B cell (primary cell): ENCODE measurements around the gene MEGF11. TPM values are rescaled to one million over a fixed set of nuclear protein-coding genes. Genes with fewer than 3 reads are reported as not detected.

Experiments used
- ATAC-seq: fragments of 200-7000 bp; cut with Tn5 transposase; one replicate; pipeline ENCODE4 v1.10.0; 2021; ENCODE audit warnings: low read depth, mild to moderate bottlenecking, moderate number of reproducible peaks, moderate library complexity
- CTCF ChIA-PET: fragments of 350-600 bp; sonication (Branson Sonifier 250); formaldehyde crosslinking; loops from one replicate; lab custom pipeline; 2021; ENCODE audit warnings: antibody characterized with exemption, inconsistent platforms; lab: Charles Lee
- POLR2A ChIA-PET: fragments of 350-600 bp; sonication (Branson Sonifier 250); formaldehyde crosslinking; loops from one replicate; lab custom pipeline; 2021; ENCODE audit warnings: antibody characterized with exemption; lab: Charles Lee
- DNase-seq: peaks from one replicate; pipeline ENCODE4 v3.0.0; 2013
- H2AFZ ChIP-seq: 2 replicates; pipeline ENCODE4 v1.6.1; 2012; ENCODE audit warnings: mild to moderate bottlenecking, low read depth, low read length; ENCODE audit not compliant: insufficient read depth, poor library complexity, severe bottlenecking
- H3K27ac ChIP-seq, 2 donors: 1 replicate in 1 of 2; 2 replicates in 1 of 2; pipeline ENCODE4 v1.5.1; 2012 to 2013; ENCODE audit warnings: low read length in 2 of 2, mild to moderate bottlenecking in 2 of 2, moderate library complexity in 1 of 2
- H3K27me3 ChIP-seq, 4 experiments: fragments of 200-600 bp in 1 of 4; sonication (generic) in 1 of 4; replicated peaks in 1 of 4; 1 replicate in 2 of 4; 2 replicates in 2 of 4; pipeline versions ENCODE4 v1.6.1 to v1.7.0; 2013 to 2016; ENCODE audit warnings: low read length in 3 of 4, mild to moderate bottlenecking in 2 of 4, mixed read lengths in 1 of 4, moderate library complexity in 1 of 4; ENCODE audit not compliant: insufficient read depth in 4 of 4, control insufficient read depth in 3 of 4; ENCODE audit errors: control extremely low read depth in 1 of 4
- H3K36me3 ChIP-seq, 2 experiments: replicated peaks in 1 of 2; 1 replicate in 1 of 2; 2 replicates in 1 of 2; pipeline versions ENCODE4 v1.6.1 to v1.7.1; 2013; ENCODE audit warnings: low read length in 1 of 2; ENCODE audit not compliant: insufficient read depth in 2 of 2, control insufficient read depth in 1 of 2; ENCODE audit errors: control extremely low read depth in 1 of 2, extremely low read depth in 1 of 2
- H3K4me1 ChIP-seq, 2 donors: fragments of 200-600 bp in 1 of 2; sonication (generic) in 1 of 2; 1 replicate in 1 of 2; 2 replicates in 1 of 2; pipeline versions ENCODE4 v1.5.1 to v1.6.1; 2013 to 2017; ENCODE audit warnings: low read length in 2 of 2; ENCODE audit not compliant: control insufficient read depth in 2 of 2, insufficient read depth in 2 of 2
- H3K4me2 ChIP-seq: replicated peaks from 2 replicates; pipeline ENCODE3; 2012; ENCODE audit warnings: mild to moderate bottlenecking, low read depth, low read length; ENCODE audit not compliant: poor library complexity, severe bottlenecking
- H3K4me3 ChIP-seq, 5 experiments: fragments of 200-600 bp in 1 of 5; sonication (generic) in 1 of 5; 1 replicate in 3 of 5; 2 replicates in 2 of 5; pipeline versions ENCODE4 v1.5.1 to v1.7.0; 2011 to 2016; ENCODE audit warnings: low read length in 4 of 5, mild to moderate bottlenecking in 4 of 5, low read depth in 2 of 5, control low read depth in 1 of 5, moderate library complexity in 1 of 5; ENCODE audit not compliant: insufficient read depth in 1 of 5; ENCODE audit errors: control extremely low read depth in 1 of 5, extremely low read depth in 1 of 5
- H3K79me2 ChIP-seq: fragments of 200-600 bp; sonication (generic); one replicate; pipeline ENCODE4 v1.6.0; 2016; ENCODE audit warnings: low read length; ENCODE audit not compliant: control insufficient read depth, insufficient read depth
- H3K9ac ChIP-seq: fragments of 200-600 bp; sonication (generic); 2 replicates; pipeline ENCODE4 v1.6.1; 2017; ENCODE audit warnings: mild to moderate bottlenecking, low read length, moderate library complexity
- H3K9me3 ChIP-seq, 3 donors: one replicate each; pipeline versions ENCODE4 v1.6.1 to v1.7.1; 2013; ENCODE audit warnings: low read length in 2 of 3; ENCODE audit not compliant: control insufficient read depth in 2 of 3, insufficient read depth in 1 of 3; ENCODE audit errors: control extremely low read depth in 1 of 3
- H4K20me1 ChIP-seq: 2 replicates; pipeline ENCODE4 v1.6.0; 2012; ENCODE audit warnings: mild to moderate bottlenecking, low read length; ENCODE audit not compliant: insufficient read depth, control insufficient read depth, poor library complexity, severe bottlenecking
- H3K27ac Mint-ChIP-seq: one replicate; pipeline ENCODE4 v1.8.0; 2021; ENCODE audit warnings: mixed read lengths
- H3K27me3 Mint-ChIP-seq: one replicate; pipeline ENCODE4 v1.8.0; 2021; ENCODE audit warnings: mixed read lengths
- H3K4me1 Mint-ChIP-seq: one replicate; pipeline ENCODE4 v1.8.0; 2021; ENCODE audit warnings: mixed read lengths
- H3K4me3 Mint-ChIP-seq: one replicate; pipeline ENCODE4 v1.8.0; 2021; ENCODE audit warnings: mixed read lengths
- H3K9me3 Mint-ChIP-seq: one replicate; pipeline ENCODE4 v1.8.0; 2022; ENCODE audit warnings: mixed read lengths; ENCODE audit not compliant: insufficient read depth
- EZH2 ChIP-seq: IDR thresholded peaks from 2 replicates; pipeline ENCODE4 v1.6.1; 2012; ENCODE audit warnings: borderline replicate concordance, low read depth, mild to moderate bottlenecking, moderate library complexity, low read length; ENCODE audit not compliant: insufficient read depth, poor library complexity, severe bottlenecking
- WGBS: methylation state at CpG from one replicate; pipeline ENCODE4 v1.1.5; 2013; ENCODE audit warnings: missing lambda C conversion rate; ENCODE audit not compliant: insufficient coverage; 5-methylcytosine and 5-hydroxymethylcytosine counted together
- intact Hi-C: fragments of 100-400 bp; cut with micrococcal nuclease; formaldehyde crosslinking; loops from one replicate; pipeline ENCODE4 v1.10.0; 2022
- polyA plus RNA-seq: library from polyadenylated mRNA; depleted of rRNA; stranded (reverse); fragments of >200 nt; gene quantifications from 2 replicates; pipeline ENCODE4 v1.2.3, GENCODE V29; 2012
- total RNA-seq, 2 donors: library from RNA; stranded (reverse); fragments of 120-200 nt in 1 of 2; gene quantifications; 1 replicate in 1 of 2; 2 replicates in 1 of 2; pipeline versions ENCODE4 v1.2.3 to v1.2.4, GENCODE V29; 2013 to 2022
- TF ChIP-seq, protein P1 (sequence below): fragments of 200-600 bp; IDR thresholded peaks from one replicate; pipeline ENCODE4 v1.8.0; 2022; ENCODE audit warnings: antibody characterized with exemption, mild to moderate bottlenecking

The MEGF11 gene
- total and polyA plus RNA-seq, 2 donors (not counting 1 experiment from before 2014, with no cell fraction given), result 0.04 to 0.34 TPM

GRCh38 chr15:66044837-66045236 lies 208.7 kb downstream of the MEGF11 start:
- Histone ChIP-seq H3K79me2 (no peaks in the 10 kb centered on the region), H3K36me3 (no peaks in the 10 kb centered on the region), H3K27ac (no peak overlapping the region), H3K4me3 (no peak overlapping the region), H3K9me3 (peaks cover 0 to 6% (median 0%) of the 10 kb centered on the region in 3 donors), H3K4me2 (no peak overlapping the region), H3K4me1 (no peaks in the 10 kb centered on the region), H4K20me1 (no peaks in the 10 kb centered on the region), H3K27me3 (peaks cover 0 to 8% (median 1%) of the 10 kb centered on the region in 4 experiments), H3K9ac (no peak overlapping the region), H2AFZ (no peak overlapping the region)
- Mint-ChIP-seq H3K27ac (no peak overlapping the region), H3K4me1 (no peaks in the 10 kb centered on the region), H3K4me3 (no peak overlapping the region), H3K27me3 (peaks cover 29% of the 10 kb centered on the region), H3K9me3 (no peaks in the 10 kb centered on the region)
- ATAC-seq (no peak), DNase-seq (no peak)
- WGBS, result 92% methylated on average over 3 of the region's 3 CpGs
- intact Hi-C loops, result no loop called here
- TF ChIP-seq, protein P1, sequence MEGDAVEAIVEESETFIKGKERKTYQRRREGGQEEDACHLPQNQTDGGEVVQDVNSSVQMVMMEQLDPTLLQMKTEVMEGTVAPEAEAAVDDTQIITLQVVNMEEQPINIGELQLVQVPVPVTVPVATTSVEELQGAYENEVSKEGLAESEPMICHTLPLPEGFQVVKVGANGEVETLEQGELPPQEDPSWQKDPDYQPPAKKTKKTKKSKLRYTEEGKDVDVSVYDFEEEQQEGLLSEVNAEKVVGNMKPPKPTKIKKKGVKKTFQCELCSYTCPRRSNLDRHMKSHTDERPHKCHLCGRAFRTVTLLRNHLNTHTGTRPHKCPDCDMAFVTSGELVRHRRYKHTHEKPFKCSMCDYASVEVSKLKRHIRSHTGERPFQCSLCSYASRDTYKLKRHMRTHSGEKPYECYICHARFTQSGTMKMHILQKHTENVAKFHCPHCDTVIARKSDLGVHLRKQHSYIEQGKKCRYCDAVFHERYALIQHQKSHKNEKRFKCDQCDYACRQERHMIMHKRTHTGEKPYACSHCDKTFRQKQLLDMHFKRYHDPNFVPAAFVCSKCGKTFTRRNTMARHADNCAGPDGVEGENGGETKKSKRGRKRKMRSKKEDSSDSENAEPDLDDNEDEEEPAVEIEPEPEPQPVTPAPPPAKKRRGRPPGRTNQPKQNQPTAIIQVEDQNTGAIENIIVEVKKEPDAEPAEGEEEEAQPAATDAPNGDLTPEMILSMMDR, result no peak
- no peak for TF ChIP-seq EZH2
- POLR2A ChIA-PET, result interaction anchor here (0.6 kb wide), 1 partner anchor 35 kb away, joined by 5 read pairs; no protein-coding TSS in a partner anchor
- CTCF ChIA-PET, result interaction anchor here (0.9 kb wide), 1 partner anchor 24 kb away, joined by 8 read pairs; no protein-coding TSS in a partner anchor

DNA sequence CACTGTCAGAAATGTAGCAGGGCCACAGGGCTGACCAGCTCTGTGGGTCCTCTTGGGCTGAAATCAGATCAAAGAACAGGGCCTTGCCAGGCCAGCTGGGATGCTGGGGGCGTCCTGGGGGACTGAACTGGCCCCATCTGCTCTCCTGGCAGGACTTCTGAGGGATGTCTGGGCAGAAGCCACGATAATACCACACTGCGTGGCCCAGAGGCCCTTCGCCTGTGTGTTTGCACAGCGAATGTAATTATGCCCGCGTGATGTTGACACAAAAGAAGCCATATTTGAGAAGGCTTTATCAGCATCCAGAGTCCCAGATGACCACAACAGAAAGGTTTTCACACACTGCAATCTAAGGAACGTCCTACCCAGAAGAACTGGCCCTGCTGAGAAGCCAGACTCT lies 210.3 kb downstream of the MEGF11 start:
- Histone ChIP-seq H3K4me1 (no peaks in the 10 kb centered on the region), H3K27ac (no peak overlapping the region), H3K4me3 (no peak overlapping the region), H4K20me1 (no peaks in the 10 kb centered on the region), H3K36me3 (no peaks in the 10 kb centered on the region), H3K79me2 (no peaks in the 10 kb centered on the region), H3K9me3 (peaks cover 0 to 6% (median 0%) of the 10 kb centered on the region in 3 donors), H3K27me3 (peaks cover 0 to 12% (median 1%) of the 10 kb centered on the region in 4 experiments), H3K4me2 (no peak overlapping the region), H3K9ac (no peak overlapping the region), H2AFZ (no peak overlapping the region)
- ChIA-PET CTCF (no interaction called here), POLR2A (no interaction called here)
- DNase-seq (no peak), ATAC-seq (no peak)
- TF ChIP-seq, protein P1, result no peak
- no peak for TF ChIP-seq EZH2
- Mint-ChIP-seq H3K27ac (no peak overlapping the region), H3K27me3 (peaks cover 41% of the 10 kb centered on the region), H3K4me1 (no peaks in the 10 kb centered on the region), H3K4me3 (no peak overlapping the region), H3K9me3 (no peaks in the 10 kb centered on the region)
- intact Hi-C loops, result no loop called here
- WGBS, result 74% methylated on average over 7 of the region's 8 CpGs
